GM21381 (cell line): ENCODE results near the gene FKBP5.
A peak's percentile ranks its signal among the peaks of the same experiment; 100 is the strongest.
"Not testable (repeated sequence)": the region's sequence is repeated elsewhere in the genome, so short reads cannot be mapped to it uniquely, and the experiment has no call there.

Experiments
- ATAC-seq: cut with Tn5 transposase; IDR thresholded peaks from one replicate; pipeline ENCODE4 v1.9.1; 2021; ENCODE audit warnings: mild to moderate bottlenecking, moderate library complexity; ENCODE audit not compliant: unreplicated experiment

FKBP5 gene

DNA sequence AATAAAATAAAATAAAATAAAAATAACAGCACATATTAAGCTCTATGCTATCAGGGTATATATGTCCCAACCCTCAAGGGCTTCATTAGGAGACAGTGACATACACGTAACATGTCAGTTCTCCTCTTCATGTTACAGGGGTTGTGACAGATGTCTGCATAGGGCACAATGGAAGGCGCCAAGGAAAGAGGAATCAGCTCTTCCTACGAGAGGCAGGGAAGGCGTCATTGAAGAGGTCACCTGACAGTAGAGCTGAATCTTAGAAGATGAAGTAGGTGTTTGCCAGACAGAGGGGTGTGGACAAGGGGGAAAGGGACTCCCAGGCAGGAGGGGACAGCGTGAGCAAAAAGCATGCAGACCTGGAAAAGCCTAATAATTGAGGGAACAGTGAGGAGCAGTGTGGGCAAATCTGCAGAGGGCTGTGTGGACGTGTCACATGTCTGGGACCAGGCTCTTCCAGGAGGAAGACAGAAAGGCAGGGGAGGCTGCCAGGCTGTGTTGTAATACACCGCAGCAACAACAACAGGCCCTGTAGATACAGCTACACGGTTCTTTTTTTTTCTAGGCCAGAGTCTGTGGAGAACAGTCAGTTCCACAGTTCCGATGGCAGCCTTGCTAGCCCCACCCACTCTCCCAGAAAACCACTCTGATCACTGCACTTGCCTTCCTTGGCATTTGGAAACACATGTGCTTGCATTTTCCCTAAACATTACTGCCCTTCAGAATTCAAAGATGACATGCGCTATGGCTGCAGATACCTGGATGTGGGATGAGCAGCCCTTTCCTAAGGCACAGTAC lies 2.5 kb upstream of the FKBP5 start:
- no peak for ATAC-seq

GRCh38 chr6:35690484-35690883 lies 1.8 kb upstream of the FKBP5 start:
- ATAC-seq: no peak

DNA sequence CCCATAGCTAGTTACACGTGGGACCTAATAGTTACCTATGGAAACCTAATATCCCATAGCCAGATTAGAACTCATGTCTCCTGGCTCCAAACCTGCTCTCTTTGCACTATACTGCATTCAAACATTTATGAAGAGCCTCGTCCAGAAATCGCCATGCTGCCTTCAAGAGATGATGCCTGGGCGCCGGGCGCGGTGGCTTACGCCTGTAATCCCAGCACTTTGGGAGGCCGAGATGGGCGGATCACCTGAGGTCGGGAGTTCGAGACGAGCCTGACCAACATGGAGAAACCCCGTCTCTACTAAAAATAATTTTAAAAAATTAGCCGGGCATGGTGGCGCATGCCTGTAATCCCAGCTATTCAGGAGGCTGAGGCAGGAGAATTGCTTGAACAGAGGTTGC lies 1.3 kb upstream of the FKBP5 start:
- ATAC-seq: not testable (repeated sequence)

GRCh38 chr6:35687658-35688604 lies 784 bp downstream of the FKBP5 start:
- ATAC-seq: peak; percentile 41

- no peak for ATAC-seq
Observed at GRCh38 chr6:35686873-35687555, 1.7 kb downstream of the FKBP5 start.

DNA sequence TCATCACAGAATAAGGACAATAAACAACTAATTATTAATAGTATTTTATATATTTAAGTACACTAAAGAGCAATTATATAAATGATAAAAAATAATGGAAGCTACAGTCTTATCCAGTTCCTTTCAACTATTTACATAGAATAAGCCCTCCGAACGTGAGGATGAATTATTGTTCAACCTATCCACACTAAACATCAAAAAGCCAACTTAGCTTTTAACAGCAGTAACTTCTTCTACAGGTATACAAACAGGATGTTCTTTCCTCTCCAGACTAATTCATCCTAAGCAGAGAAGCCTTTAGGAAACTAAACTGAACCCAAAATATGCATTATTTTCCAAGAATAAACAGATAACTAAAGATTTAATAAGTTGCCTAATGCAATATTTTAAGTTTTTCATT lies 2.3 kb downstream of the FKBP5 start:
- no peak for ATAC-seq

DNA sequence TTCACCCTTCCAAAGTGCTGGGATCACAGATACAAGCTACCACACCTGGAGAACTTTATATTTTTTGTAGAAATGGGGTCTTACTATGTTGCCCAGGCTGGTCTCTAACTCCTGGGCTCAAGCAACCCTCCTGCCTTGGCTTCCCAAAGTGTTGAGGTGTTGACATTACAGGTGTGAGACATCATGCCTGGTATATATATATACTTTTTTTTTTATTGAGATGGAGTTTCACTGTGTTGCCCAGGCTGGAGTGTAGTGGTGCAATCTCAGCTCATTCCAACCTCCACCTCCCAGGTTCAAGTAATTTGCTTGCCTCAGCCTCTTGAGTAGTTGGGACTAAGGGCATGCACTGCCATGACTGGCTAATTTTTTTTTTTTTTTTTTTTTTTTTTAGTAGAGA lies 5.4 kb downstream of the FKBP5 start:
- no peak for ATAC-seq

- ATAC-seq: no peak
Observed at GRCh38 chr6:35681298-35681697, 7.4 kb downstream of the FKBP5 start.

DNA sequence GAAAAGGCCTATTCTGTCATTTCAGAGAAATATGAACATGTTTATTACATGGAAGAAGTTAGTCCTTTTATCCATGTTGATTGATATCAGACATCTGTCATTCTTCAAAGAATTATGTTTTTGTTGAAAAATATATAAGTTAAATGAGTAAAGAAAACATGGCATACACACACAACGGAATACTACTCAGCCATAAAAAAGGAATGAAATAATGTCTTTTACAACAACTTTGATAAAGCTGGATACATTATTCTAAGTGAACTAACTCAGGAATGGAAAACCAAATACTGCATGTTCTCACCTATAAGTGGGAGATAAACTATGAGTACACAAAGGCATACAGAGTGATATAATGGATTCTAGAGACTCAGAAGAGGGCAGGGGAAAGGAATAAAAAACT lies 9.3 kb downstream of the FKBP5 start:
- ATAC-seq: no peak

DNA sequence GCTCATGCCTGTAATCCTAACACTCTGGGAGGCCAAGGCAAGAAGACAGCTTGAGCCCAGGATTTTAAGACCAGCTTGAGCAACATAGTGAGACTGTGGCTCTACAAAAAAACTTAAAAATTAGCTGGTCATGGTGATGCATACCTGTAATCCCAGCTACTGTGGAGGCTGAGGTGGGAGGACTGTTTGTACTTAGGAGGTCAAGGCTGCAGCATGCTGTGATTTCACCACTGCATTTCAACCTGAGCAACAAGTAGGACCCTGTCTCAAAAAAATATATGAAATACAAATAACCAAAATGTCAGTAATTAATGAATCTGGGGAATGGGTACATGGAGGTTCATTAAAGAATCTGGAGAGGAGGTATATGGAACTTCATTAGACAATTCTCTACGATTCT lies 9.9 kb downstream of the FKBP5 start:
- no peak for ATAC-seq

GRCh38 chr6:35678021-35678654 lies 10.6 kb downstream of the FKBP5 start:
- no peak for ATAC-seq

- ATAC-seq: no peak
Observed at GRCh38 chr6:35677456-35677855, 11.3 kb downstream of the FKBP5 start.

GRCh38 chr6:35675871-35676459 lies 12.8 kb downstream of the FKBP5 start:
- ATAC-seq: no peak

DNA sequence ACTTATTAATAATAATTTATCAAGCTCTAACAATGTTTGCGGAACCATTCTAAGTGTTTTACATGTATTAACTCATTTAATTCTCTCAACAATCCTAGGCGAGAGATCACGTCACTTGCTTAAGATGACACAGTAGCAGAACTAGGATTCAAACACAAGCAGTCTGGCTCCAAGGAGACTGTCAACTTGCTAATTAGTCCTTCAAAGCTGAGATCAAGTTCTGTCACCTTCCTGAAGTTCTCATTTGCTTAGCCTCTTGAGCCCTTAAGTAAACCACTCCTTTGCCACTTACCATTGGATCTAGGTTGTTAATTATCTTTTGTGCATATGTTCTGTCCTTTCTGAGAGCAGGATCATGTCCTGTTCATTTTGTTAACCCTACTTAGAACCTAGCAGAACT lies 14.1 kb downstream of the FKBP5 start:
- no peak for ATAC-seq

DNA sequence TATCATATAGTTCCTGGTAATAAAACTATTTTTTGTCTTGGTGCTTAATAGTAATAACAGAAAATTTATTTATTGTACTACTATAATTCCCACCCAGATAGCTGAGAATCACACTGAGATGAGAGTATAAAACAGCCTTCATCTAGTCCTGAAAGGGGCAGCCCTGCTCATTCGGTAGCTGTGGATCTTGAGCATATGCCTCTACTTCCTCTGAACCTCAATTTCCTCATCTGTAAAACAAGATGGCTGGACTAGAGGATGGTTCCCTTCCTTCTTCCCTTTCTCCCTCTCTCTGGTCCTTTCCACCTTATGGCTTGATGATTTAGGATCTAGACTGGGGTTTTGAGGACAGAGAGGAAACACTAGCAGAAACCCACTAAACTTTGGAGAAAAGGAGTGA lies 15.0 kb downstream of the FKBP5 start:
- ATAC-seq: no peak

DNA sequence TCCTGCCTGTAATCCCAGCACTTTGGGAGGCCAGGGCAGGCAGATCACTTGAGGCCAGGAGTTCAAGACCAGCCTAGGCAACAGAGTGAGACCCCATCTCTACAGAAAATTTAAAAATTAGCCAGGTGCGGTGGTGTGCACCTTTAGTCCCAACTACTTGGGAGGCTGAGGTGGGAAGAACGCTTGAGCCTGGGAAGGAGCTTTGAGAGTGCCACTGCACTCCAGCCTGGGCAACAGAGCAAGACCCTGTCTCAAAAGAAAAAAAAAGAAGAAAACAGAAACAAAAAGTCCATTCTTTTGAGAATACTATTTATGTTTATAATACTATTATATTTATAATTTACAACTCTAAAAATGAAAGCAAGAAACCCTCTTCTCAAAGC lies 15.4 kb downstream of the FKBP5 start:
- not testable (repeated sequence) for ATAC-seq

DNA sequence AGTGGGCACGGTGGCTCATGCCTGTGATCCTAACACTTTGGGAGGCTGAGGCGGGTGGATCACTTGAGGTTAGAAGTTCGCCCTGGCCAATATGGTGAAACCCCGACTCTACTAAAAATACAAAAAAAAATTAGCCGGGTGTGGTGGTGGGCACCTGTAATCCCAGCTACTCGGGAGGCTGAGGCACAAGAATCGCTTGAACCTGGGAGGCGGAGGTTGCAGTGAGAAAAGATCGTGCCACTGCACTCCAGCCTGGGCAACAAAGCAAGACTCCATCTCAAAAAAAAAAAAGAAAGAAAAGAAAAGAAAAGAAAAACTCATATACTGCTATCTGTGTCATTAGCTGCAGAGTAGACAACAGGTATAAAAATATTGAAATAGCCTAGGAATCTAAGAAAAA lies 18.3 kb downstream of the FKBP5 start:
- ATAC-seq: not testable (repeated sequence)

DNA sequence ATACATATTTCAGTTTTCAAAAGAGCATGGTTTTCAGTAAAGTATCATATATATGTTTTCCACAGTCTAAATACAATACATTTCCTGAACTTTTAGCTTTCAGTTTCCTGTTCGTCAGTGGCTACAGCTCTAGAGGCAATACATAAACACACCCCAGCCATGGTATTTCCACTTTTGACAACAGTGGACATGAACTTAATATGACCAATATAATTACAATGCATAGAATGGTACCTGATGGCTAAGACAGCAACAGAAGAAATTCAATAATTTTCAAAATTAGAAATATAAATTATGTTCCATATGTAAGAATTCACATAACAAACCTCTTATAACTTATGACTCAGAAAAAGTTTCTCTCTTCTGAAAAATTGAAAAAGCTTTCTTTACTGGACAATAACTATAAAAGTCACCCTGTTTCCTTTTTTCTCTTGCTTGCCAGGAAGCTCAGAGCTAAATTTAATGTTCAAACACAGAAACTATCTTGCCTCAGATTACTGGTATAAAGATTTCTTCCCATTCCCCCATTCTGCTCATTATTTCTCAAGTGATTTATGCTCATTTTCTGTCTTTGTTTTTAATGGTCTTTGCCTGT lies 19.2 kb downstream of the FKBP5 start:
- no peak for ATAC-seq

GRCh38 chr6:35668744-35669450 lies 19.8 kb downstream of the FKBP5 start:
- no peak for ATAC-seq

GRCh38 chr6:35668096-35668495 lies 20.6 kb downstream of the FKBP5 start:
- no peak for ATAC-seq
